Cardiac muscle cell (in vitro differentiated cells and primary cell): ENCODE data around the gene SAMD4B. TPM values are rescaled to one million over a fixed set of nuclear protein-coding genes. Genes with fewer than 3 reads are reported as not detected.
A peak's percentile ranks its signal among the peaks of the same experiment; 100 is the strongest.

Experiments used
- DNase-seq, 2 donors: peaks; one replicate each; pipeline versions ENCODE4 v3.0.0 to v3.0.0-alpha.2; 2010 to 2017; ENCODE audit warnings: low read depth in 1 of 2, low spot score in 1 of 2
- H3K27ac ChIP-seq: fragments of 200-600 bp; sonication (generic); 2 replicates; pipeline ENCODE4 v1.5.1; 2016
- H3K27me3 ChIP-seq: fragments of 200-600 bp; sonication (generic); 2 replicates; pipeline ENCODE4 v1.6.0; 2016; ENCODE audit warnings: control low read depth
- H3K36me3 ChIP-seq: fragments of 200-600 bp; sonication (generic); 2 replicates; pipeline ENCODE4 v1.5.1; 2016; ENCODE audit warnings: control low read depth
- H3K4me1 ChIP-seq: fragments of 200-600 bp; sonication (generic); 2 replicates; pipeline ENCODE4 v1.8.1; 2017; ENCODE audit warnings: low read depth, mild to moderate bottlenecking, mixed run types
- H3K4me3 ChIP-seq: fragments of 200-600 bp; sonication (generic); 2 replicates; pipeline ENCODE4 v1.5.1; 2016; ENCODE audit warnings: mild to moderate bottlenecking
- H3K9me3 ChIP-seq: fragments of 200-600 bp; sonication (generic); 2 replicates; pipeline ENCODE4 v1.5.1; 2017; ENCODE audit warnings: low read depth, mild to moderate bottlenecking, control low read depth
- polyA plus RNA-seq: library from polyadenylated mRNA; unstranded; fragments of >200 nt; fragmentation: Nextera tagmentation; extraction: Ambion mirVana; gene quantifications from 2 replicates; pipeline ENCODE4 v1.2.1, GENCODE V29; 2016
- total RNA-seq: library from RNA; depleted of rRNA; stranded (reverse); fragments of >200 nt; gene quantifications from 2 replicates; pipeline ENCODE4 v1.2.3, GENCODE V29; 2016
- TF ChIP-seq, protein P1 (sequence below): IDR thresholded peaks from 2 replicates; pipeline ENCODE4 v1.5.1; 2012; ENCODE audit warnings: low read depth, mild to moderate bottlenecking, low read length

Gene SAMD4B
- total and polyA plus RNA-seq, 2 experiments from 2014 or later, result 120 to 183 TPM

DNA sequence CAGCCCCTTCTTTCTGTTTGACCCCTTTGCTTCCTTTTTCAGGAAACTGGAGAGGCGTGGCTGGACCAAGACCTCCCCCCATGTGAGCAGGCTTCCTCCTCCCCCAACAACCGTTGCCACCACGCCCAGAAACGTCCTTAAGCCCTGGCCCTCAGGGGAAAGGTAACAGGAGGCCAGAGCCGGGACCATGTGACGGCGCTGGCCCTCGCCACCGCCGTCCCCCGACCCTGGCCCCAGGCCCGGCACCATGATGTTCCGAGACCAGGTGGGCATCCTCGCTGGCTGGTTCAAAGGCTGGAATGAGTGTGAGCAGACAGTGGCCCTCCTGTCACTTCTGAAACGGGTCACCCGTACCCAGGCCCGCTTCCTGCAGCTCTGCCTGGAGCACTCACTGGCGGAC, 14.4 kb downstream of the SAMD4B start:
- no peaks in the 10 kb centered on the region for H3K9me3 ChIP-seq
- H3K27me3 ChIP-seq, result no peaks in the 10 kb centered on the region
- H3K36me3 ChIP-seq, result peaks cover 68% of the 10 kb centered on the region
- no peak overlapping the region for H3K27ac ChIP-seq
- DNase-seq, result no peak
- H3K4me1 ChIP-seq, result no peaks in the 10 kb centered on the region
- no peak overlapping the region for H3K4me3 ChIP-seq
- TF ChIP-seq, protein P1, sequence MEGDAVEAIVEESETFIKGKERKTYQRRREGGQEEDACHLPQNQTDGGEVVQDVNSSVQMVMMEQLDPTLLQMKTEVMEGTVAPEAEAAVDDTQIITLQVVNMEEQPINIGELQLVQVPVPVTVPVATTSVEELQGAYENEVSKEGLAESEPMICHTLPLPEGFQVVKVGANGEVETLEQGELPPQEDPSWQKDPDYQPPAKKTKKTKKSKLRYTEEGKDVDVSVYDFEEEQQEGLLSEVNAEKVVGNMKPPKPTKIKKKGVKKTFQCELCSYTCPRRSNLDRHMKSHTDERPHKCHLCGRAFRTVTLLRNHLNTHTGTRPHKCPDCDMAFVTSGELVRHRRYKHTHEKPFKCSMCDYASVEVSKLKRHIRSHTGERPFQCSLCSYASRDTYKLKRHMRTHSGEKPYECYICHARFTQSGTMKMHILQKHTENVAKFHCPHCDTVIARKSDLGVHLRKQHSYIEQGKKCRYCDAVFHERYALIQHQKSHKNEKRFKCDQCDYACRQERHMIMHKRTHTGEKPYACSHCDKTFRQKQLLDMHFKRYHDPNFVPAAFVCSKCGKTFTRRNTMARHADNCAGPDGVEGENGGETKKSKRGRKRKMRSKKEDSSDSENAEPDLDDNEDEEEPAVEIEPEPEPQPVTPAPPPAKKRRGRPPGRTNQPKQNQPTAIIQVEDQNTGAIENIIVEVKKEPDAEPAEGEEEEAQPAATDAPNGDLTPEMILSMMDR, result no peak

DNA sequence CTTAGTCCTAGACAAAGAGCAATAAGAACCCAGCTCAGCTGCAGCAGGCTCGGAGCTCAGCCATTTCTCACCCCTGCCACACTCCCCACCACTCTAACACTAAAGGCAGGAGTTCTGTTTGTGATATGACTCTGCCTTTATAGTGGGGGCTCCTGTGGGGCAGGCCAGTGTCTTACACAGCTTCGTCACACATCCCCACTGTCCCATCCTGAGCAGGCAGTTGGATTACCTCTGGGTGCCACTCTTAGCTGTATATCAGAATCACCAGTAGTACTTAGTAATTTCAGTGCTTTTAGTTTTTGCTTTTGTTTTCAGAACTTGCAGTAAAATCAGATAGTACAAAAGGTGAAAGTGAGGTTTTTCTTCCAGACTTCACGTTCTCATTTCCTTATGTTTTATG, 16.8 kb downstream of the SAMD4B start:
- Histone ChIP-seq H3K36me3 (peaks cover 61% of the 10 kb centered on the region), H3K27me3 (no peaks in the 10 kb centered on the region), H3K27ac (no peak overlapping the region), H3K9me3 (no peaks in the 10 kb centered on the region), H3K4me1 (no peaks in the 10 kb centered on the region), H3K4me3 (no peak overlapping the region)
- no peak for DNase-seq
- TF ChIP-seq, protein P1, result no peak

DNA sequence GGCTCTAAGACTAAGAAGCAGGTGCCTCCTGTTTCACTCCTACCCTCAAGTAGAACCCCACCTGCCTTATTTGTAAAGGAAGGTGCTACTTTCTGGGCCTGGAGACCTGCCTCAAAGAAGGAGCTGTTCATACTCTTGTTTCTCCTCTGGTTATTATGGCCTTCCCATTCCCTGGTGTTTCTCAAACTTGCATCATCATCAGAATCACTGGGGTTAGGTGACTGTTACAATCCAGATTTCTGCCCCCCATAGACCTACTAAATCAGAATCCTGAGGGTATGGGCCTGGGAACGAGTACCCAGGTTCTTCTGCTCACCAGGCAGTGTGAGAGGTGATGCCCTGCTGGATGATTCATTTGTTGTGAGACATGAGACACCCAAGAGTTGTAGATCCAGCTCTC, 18.4 kb downstream of the SAMD4B start:
- Histone ChIP-seq H3K9me3 (no peaks in the 10 kb centered on the region), H3K36me3 (peaks cover 47% of the 10 kb centered on the region), H3K27me3 (no peaks in the 10 kb centered on the region), H3K4me3 (no peak overlapping the region), H3K4me1 (no peaks in the 10 kb centered on the region), H3K27ac (no peak overlapping the region)
- TF ChIP-seq, protein P1, result no peak
- no peak for DNase-seq

DNA sequence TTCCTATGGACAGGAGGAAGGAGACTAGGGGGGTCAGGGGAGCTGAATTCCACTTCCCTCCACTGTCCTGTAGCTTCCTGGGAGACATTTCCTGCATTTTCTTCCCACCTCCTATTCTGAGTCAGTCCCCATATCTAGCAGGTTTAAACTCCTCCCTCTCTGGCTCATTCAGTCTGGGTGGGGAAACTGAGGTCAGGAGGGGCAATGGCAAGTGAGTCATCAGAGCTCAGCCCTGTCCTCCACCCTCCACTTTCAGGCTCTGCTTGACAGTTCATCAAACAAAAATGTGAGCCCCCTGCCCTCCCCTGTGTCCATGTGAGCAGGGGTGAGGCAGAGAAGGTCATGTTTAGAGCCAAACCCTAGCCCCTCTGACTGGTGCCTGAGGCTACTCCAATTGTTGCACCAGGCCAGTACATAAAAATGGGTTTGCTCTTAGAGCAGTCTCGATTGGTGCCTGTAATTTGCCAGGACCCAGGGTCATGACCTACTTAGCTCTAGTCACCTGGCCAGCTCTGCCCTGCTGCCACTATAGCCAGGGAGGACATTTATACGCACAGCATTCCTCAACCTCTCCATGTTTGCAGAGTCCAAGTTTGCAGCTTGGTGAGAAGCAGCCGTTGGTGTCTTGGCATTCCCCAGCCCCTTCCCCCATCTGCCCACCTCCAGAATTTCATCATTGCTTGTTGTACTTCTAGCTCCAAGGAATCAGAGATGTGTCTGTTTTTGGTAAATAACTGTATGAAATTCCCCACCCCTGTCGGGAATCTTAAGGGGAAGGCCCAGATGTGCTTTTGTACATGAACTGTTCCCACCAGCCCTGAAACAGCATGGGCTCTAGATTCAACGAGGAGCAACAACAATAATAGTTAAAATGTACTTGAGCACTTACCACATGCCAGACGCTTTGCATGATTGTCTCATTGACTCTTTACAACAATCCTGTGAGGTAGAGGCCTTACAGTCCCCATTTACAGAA, 20.7 kb downstream of the SAMD4B start:
- peak in 1 of 2 donors; percentile 51 for DNase-seq
- Histone ChIP-seq H3K27me3 (no peaks in the 10 kb centered on the region), H3K4me3 (no peak overlapping the region), H3K4me1 (no peaks in the 10 kb centered on the region), H3K36me3 (peaks cover 33% of the 10 kb centered on the region), H3K9me3 (no peaks in the 10 kb centered on the region), H3K27ac (no peak overlapping the region)
- TF ChIP-seq, protein P1, result no peak

DNA sequence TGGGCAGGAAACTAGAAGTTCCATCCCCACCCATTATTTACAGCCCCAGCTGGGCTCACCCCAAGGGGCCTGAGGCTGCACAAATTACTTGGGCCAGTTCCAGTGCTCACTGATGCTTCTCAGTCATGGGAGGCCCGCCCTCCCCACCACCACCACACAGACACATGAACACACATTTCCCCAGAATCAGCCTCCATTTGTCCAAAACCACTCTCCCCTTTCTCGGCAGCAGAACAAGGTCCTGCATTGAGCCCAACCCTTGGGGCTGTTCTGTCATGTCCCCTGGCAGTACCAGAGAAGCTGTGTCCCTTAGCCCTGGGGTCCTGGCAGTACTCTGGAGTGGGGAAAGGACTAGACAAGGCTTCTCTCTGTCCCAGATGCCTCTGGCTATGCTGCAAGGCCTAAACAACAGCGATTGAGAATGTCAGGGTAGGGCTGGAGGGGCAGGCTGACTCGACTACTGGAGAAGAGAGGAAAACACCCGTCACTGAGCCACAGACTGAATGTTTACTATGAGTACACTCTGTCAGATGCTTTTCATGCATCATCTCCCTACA, 21.8 kb downstream of the SAMD4B start:
- H3K4me1 ChIP-seq, result no peaks in the 10 kb centered on the region
- peak in 1 of 2 donors; percentile 30 for DNase-seq
- no peak overlapping the region for H3K27ac ChIP-seq
- no peak overlapping the region for H3K4me3 ChIP-seq
- peaks cover 30% of the 10 kb centered on the region for H3K36me3 ChIP-seq
- TF ChIP-seq, protein P1, result no peak
- no peaks in the 10 kb centered on the region for H3K27me3 ChIP-seq
- no peaks in the 10 kb centered on the region for H3K9me3 ChIP-seq
